CD8-positive, alpha-beta memory T cell (primary cell): ENCODE data around the gene OSBPL10. TPM values are rescaled to one million over a fixed set of nuclear protein-coding genes. Genes with fewer than 3 reads are reported as not detected.

Source experiments
- CTCF ChIA-PET: fragments of 350-600 bp; sonication (Branson Sonifier 250); formaldehyde crosslinking; loops from one replicate; lab custom pipeline; 2021; ENCODE audit warnings: antibody characterized with exemption; lab: Charles Lee
- POLR2A ChIA-PET: fragments of 350-600 bp; sonication (Branson Sonifier 250); formaldehyde crosslinking; loops from one replicate; lab custom pipeline; 2021; ENCODE audit warnings: antibody characterized with exemption; lab: Charles Lee
- DNase-seq, 5 donors: peaks; one replicate each; pipeline versions ENCODE4 v3.0.0 to v3.0.0-alpha.2; 2020 to 2022; ENCODE audit warnings: mixed read lengths in 1 of 5
- H3K27ac ChIP-seq: one replicate; pipeline ENCODE4 v1.7.0; 2013; ENCODE audit warnings: low read depth, mild to moderate bottlenecking, low read length, moderate library complexity
- H3K27me3 ChIP-seq: 2 replicates; pipeline ENCODE4 v1.7.0; 2013; ENCODE audit warnings: low read length, mild to moderate bottlenecking; ENCODE audit not compliant: insufficient read depth, poor library complexity, severe bottlenecking
- H3K36me3 ChIP-seq: 2 replicates; pipeline ENCODE4 v1.7.0; 2013; ENCODE audit warnings: mild to moderate bottlenecking, low read length, moderate library complexity; ENCODE audit not compliant: insufficient read depth
- H3K4me1 ChIP-seq: 2 replicates; pipeline ENCODE4 v1.7.0; 2013; ENCODE audit warnings: mild to moderate bottlenecking, low read length, moderate library complexity; ENCODE audit not compliant: insufficient read depth
- H3K4me3 ChIP-seq: 2 replicates; pipeline ENCODE4 v1.7.0; 2013; ENCODE audit warnings: mild to moderate bottlenecking, low read length
- H3K9me3 ChIP-seq: 2 replicates; pipeline ENCODE4 v1.7.0; 2013; ENCODE audit warnings: mild to moderate bottlenecking, low read length
- H3K27ac Mint-ChIP-seq, 8 donors: one replicate each; pipeline ENCODE4 v1.8.0; 2020 to 2021; ENCODE audit warnings: mixed read lengths in 8 of 8, mild to moderate bottlenecking in 6 of 8, inconsistent platforms in 3 of 8, moderate library complexity in 3 of 8
- H3K27me3 Mint-ChIP-seq, 2 donors: one replicate each; pipeline ENCODE4 v1.8.0; 2020 to 2021; ENCODE audit warnings: mixed read lengths in 2 of 2, mild to moderate bottlenecking in 1 of 2, moderate library complexity in 1 of 2
- H3K36me3 Mint-ChIP-seq, 3 donors: one replicate each; pipeline ENCODE4 v1.8.0; 2020 to 2021; ENCODE audit warnings: mixed read lengths in 3 of 3, inconsistent platforms in 1 of 3, mild to moderate bottlenecking in 1 of 3
- H3K4me1 Mint-ChIP-seq, 3 donors: one replicate each; pipeline ENCODE4 v1.8.0; 2020 to 2021; ENCODE audit warnings: mixed read lengths in 3 of 3, inconsistent platforms in 1 of 3, mild to moderate bottlenecking in 1 of 3
- H3K4me3 Mint-ChIP-seq, 7 donors: one replicate each; pipeline ENCODE4 v1.8.0; 2020 to 2021; ENCODE audit warnings: mixed read lengths in 7 of 7, mild to moderate bottlenecking in 6 of 7, moderate library complexity in 4 of 7, inconsistent platforms in 2 of 7
- H3K9me3 Mint-ChIP-seq, 5 donors: one replicate each; pipeline ENCODE4 v1.8.0; 2020 to 2022; ENCODE audit warnings: mixed read lengths in 5 of 5, mild to moderate bottlenecking in 3 of 5, moderate library complexity in 2 of 5, inconsistent platforms in 1 of 5
- polyA plus RNA-seq: library from polyadenylated mRNA; unstranded; fragments of 300-500 nt; fragmentation: Illumina TruSeq; gene quantifications from one replicate; pipeline ENCODE4 v1.2.3, GENCODE V29; 2021
- total RNA-seq, 2 experiments: library from RNA; stranded (reverse); gene quantifications; one replicate each; pipeline ENCODE4 v1.2.3, GENCODE V29; 2021

The OSBPL10 gene
- total RNA-seq (1 to 10 TPM; 2.6 to 3.0 TPM), polyA plus RNA-seq (0.12 TPM)

GRCh38 chr3:31981206-31982181 is at the start of gene OSBPL10, which contains the start of gene ZNF860:
TSS of gene OSBPL10 (minus strand) at chr3:31981262. CDS start at chr3:31981179, 83 bp downstream.
TSS of gene ZNF860 (plus strand) at chr3:31981750. CDS start at chr3:31989080, 7,330 bp downstream.
- H3K4me3 Mint-ChIP-seq: peak within 1 kb of the TSS; percentile 72 to 89 (median 78)
- ChIA-PET CTCF (no interaction called here), POLR2A (interaction anchor here (0.7 kb wide), 1 partner anchor 581 kb away, joined by 4 read pairs; no protein-coding TSS in a partner anchor)
- H3K36me3 Mint-ChIP-seq: no peaks in the 10 kb centered on the region
- peaks cover 0 to 4% (median 0%) of the 10 kb centered on the region in 5 donors for H3K9me3 Mint-ChIP-seq
- no peaks in the 10 kb centered on the region for H3K36me3 ChIP-seq
- H3K27me3 Mint-ChIP-seq: peaks cover 47 to 69% of the 10 kb centered on the region in 2 donors
- no peak within 1 kb of the TSS for H3K27ac ChIP-seq
- no peaks in the 10 kb centered on the region for H3K9me3 ChIP-seq
- DNase-seq: no peak
- H3K4me1 Mint-ChIP-seq: peaks cover 7 to 19% (median 13%) of the 10 kb centered on the region in 3 donors
- peaks cover 5% of the 10 kb centered on the region for H3K4me1 ChIP-seq
- H3K27me3 ChIP-seq: peaks cover 5% of the 10 kb centered on the region
- peak within 1 kb of the TSS in 1 of 8 donors; percentile 26 for H3K27ac Mint-ChIP-seq
- peak within 1 kb of the TSS; percentile 50 for H3K4me3 ChIP-seq

- no peaks in the 10 kb centered on the region for H3K36me3 Mint-ChIP-seq
- Histone ChIP-seq H3K36me3 (no peaks in the 10 kb centered on the region), H3K27ac (no peak overlapping the region), H3K4me3 (no peak overlapping the region), H3K27me3 (no peaks in the 10 kb centered on the region), H3K4me1 (no peaks in the 10 kb centered on the region), H3K9me3 (no peaks in the 10 kb centered on the region)
- H3K27me3 Mint-ChIP-seq: peaks cover 0 to 13% of the 10 kb centered on the region in 2 donors
- no peak overlapping the region for H3K4me3 Mint-ChIP-seq
- ChIA-PET POLR2A (no interaction called here), CTCF (no interaction called here)
- no peak for DNase-seq
- no peak overlapping the region for H3K27ac Mint-ChIP-seq
- H3K9me3 Mint-ChIP-seq: no peaks in the 10 kb centered on the region
- H3K4me1 Mint-ChIP-seq: no peaks in the 10 kb centered on the region
Measured at GRCh38 chr3:32026593-32026992, 45.5 kb upstream of the OSBPL10 start.

GRCh38 chr3:32022947-32023346 is 41.9 kb upstream of the OSBPL10 start:
- H3K36me3 Mint-ChIP-seq: no peaks in the 10 kb centered on the region
- Histone ChIP-seq H3K4me3 (no peak overlapping the region), H3K4me1 (no peaks in the 10 kb centered on the region), H3K9me3 (no peaks in the 10 kb centered on the region), H3K36me3 (no peaks in the 10 kb centered on the region), H3K27me3 (no peaks in the 10 kb centered on the region), H3K27ac (no peak overlapping the region)
- no peaks in the 10 kb centered on the region for H3K9me3 Mint-ChIP-seq
- H3K27me3 Mint-ChIP-seq: peaks cover 0 to 12% of the 10 kb centered on the region in 2 donors
- H3K27ac Mint-ChIP-seq: no peak overlapping the region
- H3K4me3 Mint-ChIP-seq: no peak overlapping the region
- ChIA-PET CTCF (interaction anchor here (1.0 to 2.3 kb wide), 2 partner anchors 122 to 137 kb away, joined by 3 to 12 read pairs; no protein-coding TSS in a partner anchor), POLR2A (no interaction called here)
- no peaks in the 10 kb centered on the region for H3K4me1 Mint-ChIP-seq
- no peak for DNase-seq

- POLR2A ChIA-PET: no interaction called here
- peak overlapping the region in 1 of 8 donors; percentile 10 for H3K27ac Mint-ChIP-seq
- CTCF ChIA-PET: interaction anchor here (2.3 kb wide), 1 partner anchor 123 kb away, joined by 12 read pairs; no protein-coding TSS in a partner anchor
Measured at GRCh38 chr3:32021748-32022147, 40.7 kb upstream of the OSBPL10 start.

GRCh38 chr3:32021155-32021554 is 40.1 kb upstream of the OSBPL10 start:
- H3K4me3 Mint-ChIP-seq: no peak overlapping the region
- H3K27me3 Mint-ChIP-seq: peaks cover 0 to 4% of the 10 kb centered on the region in 2 donors
- POLR2A ChIA-PET: no interaction called here
- H3K27ac ChIP-seq: no peak overlapping the region
- no peaks in the 10 kb centered on the region for H3K27me3 ChIP-seq
- H3K4me1 ChIP-seq: no peaks in the 10 kb centered on the region
- no peaks in the 10 kb centered on the region for H3K4me1 Mint-ChIP-seq
- H3K9me3 ChIP-seq: no peaks in the 10 kb centered on the region
- H3K9me3 Mint-ChIP-seq: no peaks in the 10 kb centered on the region
- H3K36me3 ChIP-seq: no peaks in the 10 kb centered on the region
- no peaks in the 10 kb centered on the region for H3K36me3 Mint-ChIP-seq
- CTCF ChIA-PET: interaction anchor here (1.6 to 5.0 kb wide), 3 partner anchors 108 to 124 kb away, joined by 3 to 59 read pairs (median 12); no protein-coding TSS in a partner anchor
- DNase-seq: no peak
- H3K4me3 ChIP-seq: no peak overlapping the region
- H3K27ac Mint-ChIP-seq: no peak overlapping the region

More at GRCh38 chr3:32021748-32022147, 40.7 kb upstream of the OSBPL10 start:
- no peak for DNase-seq
- Histone ChIP-seq H3K27me3 (no peaks in the 10 kb centered on the region), H3K4me3 (no peak overlapping the region), H3K36me3 (no peaks in the 10 kb centered on the region), H3K27ac (no peak overlapping the region), H3K9me3 (no peaks in the 10 kb centered on the region), H3K4me1 (no peaks in the 10 kb centered on the region)
- Mint-ChIP-seq H3K4me1 (no peaks in the 10 kb centered on the region), H3K36me3 (no peaks in the 10 kb centered on the region), H3K4me3 (no peak overlapping the region), H3K9me3 (no peaks in the 10 kb centered on the region), H3K27me3 (peaks cover 0 to 4% of the 10 kb centered on the region in 2 donors)

- Histone ChIP-seq H3K27me3 (no peaks in the 10 kb centered on the region), H3K9me3 (no peaks in the 10 kb centered on the region), H3K4me3 (no peak overlapping the region), H3K4me1 (no peaks in the 10 kb centered on the region), H3K27ac (no peak overlapping the region), H3K36me3 (no peaks in the 10 kb centered on the region)
- Mint-ChIP-seq H3K36me3 (no peaks in the 10 kb centered on the region), H3K27me3 (peaks cover 0 to 4% of the 10 kb centered on the region in 2 donors), H3K4me1 (no peaks in the 10 kb centered on the region), H3K27ac (no peak overlapping the region), H3K9me3 (no peaks in the 10 kb centered on the region), H3K4me3 (no peak overlapping the region)
- POLR2A ChIA-PET: no interaction called here
- DNase-seq: peak in 2 of 5 donors; percentile 22 to 36
- CTCF ChIA-PET: interaction anchor here (0.7 to 5.0 kb wide), 15 partner anchors 9 to 168 kb away, joined by 3 to 59 read pairs (median 4); no protein-coding TSS in a partner anchor
Measured at GRCh38 chr3:32018757-32019564, 37.9 kb upstream of the OSBPL10 start.

GRCh38 chr3:32017286-32017685 is 36.2 kb upstream of the OSBPL10 start:
- H3K36me3 Mint-ChIP-seq: no peaks in the 10 kb centered on the region
- POLR2A ChIA-PET: no interaction called here
- no peaks in the 10 kb centered on the region for H3K9me3 Mint-ChIP-seq
- CTCF ChIA-PET: interaction anchor here (0.9 to 5.0 kb wide), 4 partner anchors 33 to 322 kb away, joined by 3 to 59 read pairs (median 10); no protein-coding TSS in a partner anchor
- Histone ChIP-seq H3K36me3 (no peaks in the 10 kb centered on the region), H3K27ac (no peak overlapping the region), H3K4me3 (no peak overlapping the region), H3K27me3 (no peaks in the 10 kb centered on the region), H3K4me1 (no peaks in the 10 kb centered on the region), H3K9me3 (no peaks in the 10 kb centered on the region)
- peaks cover 0 to 4% of the 10 kb centered on the region in 2 donors for H3K27me3 Mint-ChIP-seq
- no peak overlapping the region for H3K4me3 Mint-ChIP-seq
- H3K4me1 Mint-ChIP-seq: no peaks in the 10 kb centered on the region
- no peak for DNase-seq
- H3K27ac Mint-ChIP-seq: no peak overlapping the region
